ENCODE measurements around the gene MMUT. TPM values are rescaled to one million over a fixed set of nuclear protein-coding genes. Genes with fewer than 3 reads are reported as not detected.
"Not testable (repeated sequence)": the region's sequence is repeated elsewhere in the genome, so short reads cannot be mapped to it uniquely, and the experiment has no call there.

The MMUT gene
- polyA plus RNA-seq, 1 experiment = 10.2 TPM

- DNase-seq (ENCODE audit: low read depth) = no peak
- POLR2A ChIA-PET = no interaction called here
- CTCF ChIA-PET = interaction anchor here (1.0 kb wide), 1 partner anchor 9 kb away, joined by 3 read pairs; no protein-coding TSS in a partner anchor
- TF ChIP-seq CTCF (IDR thresholded peaks at IDR 0.05; ENCODE audit: insufficient read depth, low read depth, low read length) = no peak
- Histone ChIP-seq H3K27me3 (ENCODE audit: control insufficient read depth, insufficient read depth, low read length) (no peaks in the 10 kb centered on the region), H3K36me3 (ENCODE audit: control insufficient read depth, insufficient read depth, low read length) (no peaks in the 10 kb centered on the region), H3K4me3 (ENCODE audit: low read depth, low read length) (no peak overlapping the region)
Measured at GRCh38 chr6:49499126-49499525, 36.1 kb upstream of the MMUT start.

GRCh38 chr6:49497304-49497703 lies 34.3 kb upstream of the MMUT start:
- Histone ChIP-seq H3K27me3 (ENCODE audit: control insufficient read depth, insufficient read depth, low read length) (no peaks in the 10 kb centered on the region), H3K4me3 (ENCODE audit: low read depth, low read length) (no peak overlapping the region), H3K36me3 (ENCODE audit: control insufficient read depth, insufficient read depth, low read length) (no peaks in the 10 kb centered on the region)
- DNase-seq (ENCODE audit: low read depth) = no peak
- ChIA-PET POLR2A (no interaction called here), CTCF (no interaction called here)
- no peak for TF ChIP-seq CTCF (IDR thresholded peaks at IDR 0.05; ENCODE audit: insufficient read depth, low read depth, low read length)

GRCh38 chr6:49490633-49491032 lies 27.6 kb upstream of the MMUT start:
- DNase-seq (ENCODE audit: low read depth) = no peak
- no peaks in the 10 kb centered on the region for H3K36me3 ChIP-seq (ENCODE audit: control insufficient read depth, insufficient read depth, low read length)
- CTCF ChIA-PET = no interaction called here

GRCh38 chr6:49483380-49483779 lies 20.3 kb upstream of the MMUT start:
- POLR2A ChIA-PET, CTCF ChIA-PET: not testable (repeated sequence)

More at GRCh38 chr6:49490633-49491032, 27.6 kb upstream of the MMUT start:
- Histone ChIP-seq H3K4me3 (ENCODE audit: low read depth, low read length) (no peak overlapping the region), H3K27me3 (ENCODE audit: control insufficient read depth, insufficient read depth, low read length) (no peaks in the 10 kb centered on the region)
- POLR2A ChIA-PET = no interaction called here
- no peak for TF ChIP-seq CTCF (IDR thresholded peaks at IDR 0.05; ENCODE audit: insufficient read depth, low read depth, low read length)

GRCh38 chr6:49481846-49482245 lies 18.8 kb upstream of the MMUT start:
- H3K27me3 ChIP-seq (ENCODE audit: control insufficient read depth, insufficient read depth, low read length); DNase-seq (ENCODE audit: low read depth); H3K4me3 ChIP-seq (ENCODE audit: low read depth, low read length); CTCF ChIA-PET; H3K36me3 ChIP-seq (ENCODE audit: control insufficient read depth, insufficient read depth, low read length); POLR2A ChIA-PET: not testable (repeated sequence)

More at GRCh38 chr6:49483380-49483779, 20.3 kb upstream of the MMUT start:
- DNase-seq (ENCODE audit: low read depth); H3K36me3 ChIP-seq (ENCODE audit: control insufficient read depth, insufficient read depth, low read length); H3K27me3 ChIP-seq (ENCODE audit: control insufficient read depth, insufficient read depth, low read length); H3K4me3 ChIP-seq (ENCODE audit: low read depth, low read length): not testable (repeated sequence)

- H3K27me3 ChIP-seq (ENCODE audit: control insufficient read depth, insufficient read depth, low read length) = no peaks in the 10 kb centered on the region
- ChIA-PET POLR2A (no interaction called here), CTCF (interaction anchor here (0.9 kb wide), 1 partner anchor 15 kb away, joined by 3 read pairs; no protein-coding TSS in a partner anchor)
- DNase-seq (ENCODE audit: low read depth) = no peak
- no peaks in the 10 kb centered on the region for H3K36me3 ChIP-seq (ENCODE audit: control insufficient read depth, insufficient read depth, low read length)
- H3K4me3 ChIP-seq (ENCODE audit: low read depth, low read length) = no peak overlapping the region
- TF ChIP-seq CTCF (IDR thresholded peaks at IDR 0.05; ENCODE audit: insufficient read depth, low read depth, low read length) = no peak
Measured at GRCh38 chr6:49479308-49479970, 16.4 kb upstream of the MMUT start.

- POLR2A ChIA-PET; H3K27me3 ChIP-seq (ENCODE audit: control insufficient read depth, insufficient read depth, low read length); CTCF ChIA-PET; H3K4me3 ChIP-seq (ENCODE audit: low read depth, low read length); H3K36me3 ChIP-seq (ENCODE audit: control insufficient read depth, insufficient read depth, low read length); DNase-seq (ENCODE audit: low read depth): not testable (repeated sequence)
Measured at GRCh38 chr6:49476564-49476963, 13.5 kb upstream of the MMUT start.

All from BJ (cell line).